Tongue (tissue), 2 donors: ENCODE results near the gene SLC35B3. TPM values are rescaled to one million over a fixed set of nuclear protein-coding genes. Genes with fewer than 3 reads are reported as not detected.
"Not testable (repeated sequence)": the region's sequence is repeated elsewhere in the genome, so short reads cannot be mapped to it uniquely, and the experiment has no call there.

ENCODE experiments used
- DNase-seq: peaks from one replicate; pipeline ENCODE4 v3.0.0-alpha.2; 2015
- total RNA-seq: library from RNA; depleted of rRNA; stranded (reverse); fragments of >200 nt; gene quantifications from one replicate; pipeline ENCODE4 v1.2.3, GENCODE V29; 2014

Gene SLC35B3
- total RNA-seq, 1 donor from 2014 or later: 14.0 TPM

DNA sequence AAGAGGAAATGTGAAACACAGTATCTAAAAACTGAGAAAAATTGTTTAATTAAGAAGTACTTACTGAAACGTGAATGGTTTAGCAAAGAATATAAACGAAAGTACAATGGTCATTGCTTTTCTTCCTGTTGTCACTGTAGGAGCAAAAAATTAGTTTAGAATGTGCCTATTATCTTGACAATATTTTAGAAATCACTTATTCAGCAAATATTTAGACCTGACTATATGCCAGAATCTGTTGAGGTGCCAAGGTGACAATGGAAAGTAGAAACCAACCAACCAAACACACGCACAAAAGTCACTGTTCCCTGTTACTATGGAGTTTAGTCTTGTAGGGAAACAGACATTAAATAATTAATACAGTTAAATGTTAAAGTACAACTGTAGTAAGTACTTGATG, 20.5 kb downstream of the SLC35B3 start:
- DNase-seq: no peak

GRCh38 chr6:8405946-8406345, 29.4 kb downstream of the SLC35B3 start:
- DNase-seq: not testable (repeated sequence)

DNA sequence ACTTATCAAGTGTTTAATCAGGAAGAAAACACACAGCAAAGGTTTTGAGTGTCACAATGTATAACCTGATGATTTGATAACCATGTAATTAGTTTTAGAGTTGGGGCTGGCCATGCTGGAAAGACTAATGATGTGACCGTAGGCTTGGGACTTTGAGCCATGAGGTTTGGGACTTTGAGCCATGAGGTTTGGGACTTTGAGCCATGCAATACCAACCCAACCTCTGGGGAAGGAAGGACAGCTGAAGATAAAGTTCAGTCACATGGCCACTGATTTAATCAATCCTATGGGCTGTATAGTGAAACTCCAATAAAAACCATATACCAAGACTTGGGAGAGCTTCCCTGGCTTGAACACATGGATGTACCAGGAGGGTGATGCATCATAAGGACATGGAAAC, 32.8 kb downstream of the SLC35B3 start:
- no peak for DNase-seq

- no peak for DNase-seq
Measured at GRCh38 chr6:8400663-8401062, 34.7 kb downstream of the SLC35B3 start.

DNA sequence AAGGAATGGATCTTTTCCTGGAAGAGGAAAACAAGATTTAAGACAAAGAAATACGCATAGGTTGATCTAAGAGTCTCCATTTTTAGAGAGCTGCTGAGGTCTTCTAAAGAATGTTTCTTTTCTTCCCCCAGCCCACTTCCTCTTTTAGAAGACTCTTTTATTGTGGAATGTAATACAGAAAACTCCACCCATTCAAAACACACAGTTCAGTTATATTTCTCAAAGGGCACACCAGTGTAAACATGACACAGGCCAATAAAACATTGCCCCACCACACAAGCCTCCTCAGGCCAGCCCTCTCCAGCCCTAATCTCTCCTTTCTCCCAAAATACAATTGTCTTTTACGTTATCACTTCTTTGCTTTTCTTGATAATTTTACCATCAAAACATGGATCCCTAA, 42.8 kb downstream of the SLC35B3 start:
- no peak for DNase-seq

GRCh38 chr6:8391934-8392333, 43.4 kb downstream of the SLC35B3 start:
- no peak for DNase-seq

GRCh38 chr6:8389036-8389818, 46.1 kb downstream of the SLC35B3 start:
- no peak for DNase-seq

DNA sequence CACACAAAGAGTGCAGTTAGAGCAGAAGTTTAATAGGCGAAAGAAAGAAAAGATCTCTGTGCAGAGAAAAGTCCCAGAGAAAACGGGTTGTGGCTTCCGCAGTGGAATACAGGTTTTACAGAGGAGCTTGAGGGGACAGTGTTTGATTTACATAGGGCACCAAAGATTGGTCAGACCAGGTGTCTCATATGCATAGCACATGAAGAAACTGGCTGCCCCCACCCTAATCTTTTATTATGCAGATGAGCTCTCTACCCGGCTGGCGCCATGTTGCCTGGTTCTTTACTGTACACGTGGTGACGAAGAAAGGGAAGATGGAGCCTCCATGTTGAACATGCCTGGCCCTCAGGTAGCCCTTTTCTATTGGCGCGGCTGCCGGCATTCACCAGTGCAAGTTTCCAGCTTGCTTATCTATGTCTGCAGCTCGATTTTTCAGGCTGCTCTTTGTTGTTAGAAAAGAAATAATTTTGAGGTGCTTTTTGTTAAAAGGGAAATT, 47.4 kb downstream of the SLC35B3 start:
- no peak for DNase-seq

GRCh38 chr6:8383584-8383983, 51.8 kb downstream of the SLC35B3 start:
- DNase-seq: no peak

DNA sequence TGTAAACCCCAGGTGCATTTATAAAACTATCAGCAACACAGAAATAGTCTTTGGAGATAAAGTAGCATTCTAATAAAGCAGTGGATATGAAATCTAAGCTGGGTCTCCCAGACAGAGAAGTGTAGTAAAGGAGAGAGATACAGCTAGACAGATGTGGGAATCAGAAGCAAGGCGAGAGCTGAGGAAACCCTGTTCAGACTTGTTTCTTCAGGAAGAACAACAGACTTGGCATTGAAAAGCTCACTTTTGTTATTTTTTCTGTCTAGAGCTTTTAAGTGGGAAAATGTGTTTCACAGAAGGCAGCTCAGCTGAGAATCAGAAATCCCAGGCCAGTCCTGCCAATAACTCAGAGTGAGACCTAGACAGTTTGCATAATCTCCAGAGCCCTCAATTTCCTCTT, 52.9 kb downstream of the SLC35B3 start:
- DNase-seq: peak; percentile 36

DNA sequence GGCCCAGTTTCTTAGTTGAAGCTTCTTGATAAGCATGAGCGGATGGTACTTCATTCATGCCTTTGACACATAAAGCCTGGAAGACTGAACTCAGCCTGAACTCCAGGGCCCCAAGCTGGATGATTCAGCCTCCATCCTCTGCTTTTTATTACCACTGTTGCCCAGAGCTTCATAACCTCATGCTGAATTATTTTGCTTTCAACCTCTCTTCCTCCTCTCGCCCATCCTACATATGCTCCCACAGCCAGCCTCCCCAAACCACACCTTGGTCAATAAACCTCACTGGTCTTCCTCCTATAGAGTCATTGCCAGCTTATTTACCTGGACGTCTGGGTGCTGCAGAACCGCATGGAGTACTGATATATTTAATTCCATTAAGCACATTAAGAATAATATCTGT, 59.4 kb downstream of the SLC35B3 start:
- no peak for DNase-seq
